Measurements from ENCODE around the gene GUCA1C. TPM values are rescaled to one million over a fixed set of nuclear protein-coding genes. Genes with fewer than 3 reads are reported as not detected.

GUCA1C gene
- total and polyA plus RNA-seq, 2 of the 8 experiments (the other 6 are each of a cell fraction or from before 2014, with no cell fraction given), result not detected

GRCh38 chr3:108972482-108972881 lies 18.8 kb upstream of the GUCA1C start:
- no peak overlapping the region for H2BK12ac ChIP-seq (ENCODE audit: low read depth, low read length)
- H2AFZ ChIP-seq (ENCODE audit: low read length), result no peak overlapping the region
- H3K4me3 ChIP-seq (ENCODE audit: extremely low read depth in 1 of 4, insufficient read depth in 2 of 4, low read depth in 3 of 4, low read length in 4 of 4), result no peak overlapping the region
- no peak overlapping the region for H3K4me2 ChIP-seq (ENCODE audit: insufficient read depth in 1 of 2, low read depth in 2 of 2, low read length in 2 of 2)
- no peak overlapping the region for H2BK120ac ChIP-seq (replicated peaks; ENCODE audit: low read depth, low read length)
- H3K27ac ChIP-seq (ENCODE audit: low read depth, low read length), result no peak overlapping the region
- no peak overlapping the region for H3K9ac ChIP-seq (replicated peaks in 1 of 4; ENCODE audit: extremely low read depth in 1 of 4, low read depth in 3 of 4, low read length in 3 of 4)
- FAIRE-seq (no peak), DNase-seq (ENCODE audit: low read depth in 1 of 2, low spot score in 2 of 2) (no peak)
- no peak overlapping the region for H2BK15ac ChIP-seq (ENCODE audit: low read length)
- H4K20me1 ChIP-seq (replicated peaks in 1 of 2; ENCODE audit: control insufficient read depth in 1 of 2, insufficient read depth in 2 of 2, low read length in 2 of 2), result no peaks in the 10 kb centered on the region
- H4K91ac ChIP-seq (replicated peaks; ENCODE audit: insufficient read length, low read length), result no peak overlapping the region
- no peak overlapping the region for H2BK5ac ChIP-seq (ENCODE audit: low read depth, low read length)
- no peaks in the 10 kb centered on the region for H3K9me3 ChIP-seq (ENCODE audit: insufficient read depth in 2 of 2, low read depth in 1 of 2, low read length in 1 of 2)
- ChIA-PET POLR2A (ENCODE audit: partially characterized antibody) (no interaction called here), CTCF (ENCODE audit: partially characterized antibody) (no interaction called here)
- H3K56ac ChIP-seq (replicated peaks; ENCODE audit: insufficient read length, low read depth, low read length), result no peak overlapping the region
- no peaks in the 10 kb centered on the region for H3K23me2 ChIP-seq (ENCODE audit: low read depth, low read length)
- WGBS, 2 experiments (ENCODE audit: extremely low coverage in 1 of 2, insufficient coverage in 1 of 2, insufficient read length in 1 of 2, insufficient replicate concordance in 2 of 2, low coverage in 1 of 2, low lambda C conversion rate in 2 of 2, missing lambda C conversion rate in 1 of 2), result 97% methylated on average over 3 of the region's 3 CpGs; no CpG with 5 or more reads in 1 of the 2 experiments
- H3K79me1 ChIP-seq (ENCODE audit: low read depth, low read length), result no peaks in the 10 kb centered on the region
- H3K18ac ChIP-seq (ENCODE audit: extremely low read depth, low read length), result no peak overlapping the region
- H4K8ac ChIP-seq (ENCODE audit: extremely low read depth, insufficient read depth, low read length), result no peak overlapping the region
- H4K5ac ChIP-seq (ENCODE audit: insufficient read length, low read depth, low read length), result no peak overlapping the region
- TF ChIP-seq HDAC6 (IDR thresholded peaks at IDR 0.05; ENCODE audit: low read depth, low read length) (no peak), TBP (IDR thresholded peaks at IDR 0.05; ENCODE audit: low read depth, low read length) (no peak), TEAD4 (IDR thresholded peaks at IDR 0.05; ENCODE audit: low read depth, low read length) (no peak), POU5F1 (IDR thresholded peaks at IDR 0.05; ENCODE audit: low read depth, low read length) (no peak), NANOG (IDR thresholded peaks at IDR 0.05; ENCODE audit: insufficient read depth, low read depth, low read length, poor library complexity, severe bottlenecking) (no peak), TCF12 (IDR thresholded peaks at IDR 0.05; ENCODE audit: low read depth, low read length) (no peak), RXRA (IDR thresholded peaks at IDR 0.05; ENCODE audit: insufficient read depth, low read depth, low read length) (no peak), KDM4A (IDR thresholded peaks at IDR 0.05; ENCODE audit: low read depth, low read length, severe bottlenecking) (no peak), POLR2AphosphoS5 (IDR thresholded peaks at IDR 0.05; ENCODE audit: low read depth, low read length) (no peak), ZNF274 (IDR thresholded peaks at IDR 0.05; ENCODE audit: borderline replicate concordance, extremely low read depth, low read length) (no peak), SIRT6 (IDR thresholded peaks at IDR 0.05; ENCODE audit: low read length) (no peak), CTBP2 (IDR thresholded peaks at IDR 0.05; ENCODE audit: borderline replicate concordance, insufficient read depth, insufficient read length, low read length) (no peak), TAF7 (optimal IDR thresholded peaks at IDR 0.05; ENCODE audit: borderline replicate concordance, low read depth, low read length) (no peak)
- no peak overlapping the region for H3K4ac ChIP-seq (replicated peaks; ENCODE audit: insufficient read length, low read depth, low read length)
- H3K23ac ChIP-seq (ENCODE audit: insufficient read length), result no peak overlapping the region
- no peaks in the 10 kb centered on the region for H3K79me2 ChIP-seq (ENCODE audit: control insufficient read depth in 1 of 2, insufficient read depth in 2 of 2, low read length in 2 of 2)
- no peaks in the 10 kb centered on the region for H3K36me3 ChIP-seq (ENCODE audit: control insufficient read depth in 2 of 4, insufficient read depth in 4 of 4, low read length in 3 of 4)
- H3K27me3 ChIP-seq (replicated peaks in 1 of 4; ENCODE audit: control insufficient read depth in 3 of 4, extremely low read depth in 1 of 4, insufficient read depth in 3 of 4, low read length in 3 of 4), result no peaks in the 10 kb centered on the region; a peak in 1 of 7 replicates
- no peak overlapping the region for H2BK20ac ChIP-seq (ENCODE audit: low read length)
- no peaks in the 10 kb centered on the region for H3K4me1 ChIP-seq (replicated peaks in 1 of 4; ENCODE audit: control insufficient read depth in 3 of 4, insufficient read depth in 4 of 4, low read length in 3 of 4)
- no peak overlapping the region for H2AK5ac ChIP-seq (ENCODE audit: low read depth, low read length)
- H3K14ac ChIP-seq (ENCODE audit: insufficient read length), result no peak overlapping the region
